RKO (cell line): ENCODE measurements around the gene NAPG.
"Not testable (repeated sequence)": the region's sequence is repeated elsewhere in the genome, so short reads cannot be mapped to it uniquely, and the experiment has no call there.

Experiments used
- DNase-seq: peaks from one replicate; pipeline ENCODE4 v3.0.0-alpha.2; 2016; ENCODE audit warnings: low spot score

NAPG gene

GRCh38 chr18:10546557-10547300 lies 20.9 kb downstream of the NAPG start:
- no peak for DNase-seq

GRCh38 chr18:10552226-10552625 lies 26.4 kb downstream of the NAPG start:
- DNase-seq: no peak

- DNase-seq: not testable (repeated sequence)
Observed at GRCh38 chr18:10556251-10556650, 30.4 kb downstream of the NAPG start.

- DNase-seq: no peak
Observed at GRCh38 chr18:10557085-10557677, 31.4 kb downstream of the NAPG start.

GRCh38 chr18:10558243-10558966 lies 32.6 kb downstream of the NAPG start:
- no peak for DNase-seq

GRCh38 chr18:10558967-10559298 lies 33.1 kb downstream of the NAPG start:
- DNase-seq: no peak

GRCh38 chr18:10559553-10560451 lies 34.0 kb downstream of the NAPG start:
- no peak for DNase-seq

- DNase-seq: peak; percentile 62
Observed at GRCh38 chr18:10560452-10561045, 34.7 kb downstream of the NAPG start.

- DNase-seq: no peak
Observed at GRCh38 chr18:10562773-10563160, 36.9 kb downstream of the NAPG start.

- no peak for DNase-seq
Observed at GRCh38 chr18:10563886-10564285, 38.1 kb downstream of the NAPG start.

GRCh38 chr18:10564975-10565773 lies 39.3 kb downstream of the NAPG start:
- no peak for DNase-seq

GRCh38 chr18:10565835-10566234 lies 40.0 kb downstream of the NAPG start:
- DNase-seq: no peak

- DNase-seq: no peak
Observed at GRCh38 chr18:10566390-10566789, 40.6 kb downstream of the NAPG start.

GRCh38 chr18:10569941-10570340 lies 44.1 kb downstream of the NAPG start:
- DNase-seq: not testable (repeated sequence)

- DNase-seq: no peak
Observed at GRCh38 chr18:10570622-10571021, 44.8 kb downstream of the NAPG start.

GRCh38 chr18:10571537-10571936 lies 45.7 kb downstream of the NAPG start:
- no peak for DNase-seq

- not testable (repeated sequence) for DNase-seq
Observed at GRCh38 chr18:10573261-10573660, 47.4 kb downstream of the NAPG start.

GRCh38 chr18:10574412-10574811 lies 48.6 kb downstream of the NAPG start:
- not testable (repeated sequence) for DNase-seq

GRCh38 chr18:10577842-10578572 lies 52.2 kb downstream of the NAPG start:
- DNase-seq: not testable (repeated sequence)

- not testable (repeated sequence) for DNase-seq
Observed at GRCh38 chr18:10578573-10578899, 52.7 kb downstream of the NAPG start.
